Gastrocnemius medialis (tissue), 4 donors: ENCODE measurements around the gene SFMBT2.

Source experiments
- CTCF ChIP-seq, 5 experiments: fragments of 450-650 bp in 3 of 5; fragments of 200-600 bp in 2 of 5; sonication (generic) in 2 of 5; IDR thresholded peaks in 4 of 5; conservative IDR thresholded peaks in 1 of 5; 1 replicate in 4 of 5; 2 replicates in 1 of 5; pipeline ENCODE4 v1.5.1; 2016 to 2019; ENCODE audit warnings: antibody characterized with exemption in 5 of 5, mild to moderate bottlenecking in 3 of 5, moderate library complexity in 3 of 5
- POLR2A ChIP-seq, 2 donors: fragments of 450-650 bp; IDR thresholded peaks; one replicate each; pipeline ENCODE4 v1.6.1; 2017; ENCODE audit warnings: antibody characterized with exemption in 2 of 2, mild to moderate bottlenecking in 2 of 2, moderate library complexity in 2 of 2

- TF ChIP-seq CTCF (IDR thresholded peaks at IDR 0.05 in 4 of 5, conservative IDR thresholded peaks at IDR 0.05 in 1 of 5) (no peak), POLR2A (IDR thresholded peaks at IDR 0.05) (no peak)
Measured at GRCh38 chr10:7432884-7433726, 22.3 kb upstream of the SFMBT2 start.
